Measurements from ENCODE around the gene B4GALNT4. TPM values are rescaled to one million over a fixed set of nuclear protein-coding genes. Genes with fewer than 3 reads are reported as not detected.

B4GALNT4 gene
- total and polyA plus RNA-seq, 2 of the 4 experiments (the other 2 are of a cell fraction), result 5.2 to 38.6 TPM

GRCh38 chr11:429931-430456 is 60.7 kb downstream of the B4GALNT4 start:
- 33% methylated on average over 14 of the region's 25 CpGs; no CpG with 5 or more reads in 1 of the 2 experiments for WGBS, 2 experiments (ENCODE audit: extremely low coverage in 2 of 2, insufficient read length in 1 of 2)
- no TSS peak for BruUV-seq (replicated peaks)

More at GRCh38 chr11:429931-430456, 60.7 kb downstream of the B4GALNT4 start:
- Histone ChIP-seq H4K5ac (ENCODE audit: low read depth, low read length) (no peak overlapping the region), H3K4ac (ENCODE audit: low read depth, low read length) (no peak overlapping the region), H3K4me3 (ENCODE audit: insufficient read depth, low read depth, low read length) (no peak overlapping the region), H3K9me3 (ENCODE audit: control insufficient read depth, insufficient read depth, low read length) (no peaks in the 10 kb centered on the region), H4K91ac (ENCODE audit: insufficient read depth, low read depth, low read length) (no peak overlapping the region), H3K27ac (ENCODE audit: insufficient read depth, low read length) (no peak overlapping the region), H3K4me2 (ENCODE audit: low read depth, low read length) (no peak overlapping the region), H2BK5ac (ENCODE audit: low read depth, low read length, poor library complexity, severe bottlenecking) (no peak overlapping the region), H4K8ac (ENCODE audit: low read depth in 2 of 2, low read length in 2 of 2) (no peak overlapping the region), H2AFZ (replicated peaks; ENCODE audit: low read length, poor library complexity) (no peak overlapping the region), H3K18ac (ENCODE audit: low read depth, low read length) (no peak overlapping the region), H3K56ac (ENCODE audit: extremely low read depth, insufficient read depth, low read length) (no peak overlapping the region), H3K4me1 (ENCODE audit: control insufficient read depth, insufficient read depth, low read length) (no peaks in the 10 kb centered on the region), H2BK120ac (ENCODE audit: low read depth, low read length) (no peak overlapping the region), H3K9ac (ENCODE audit: low read depth, low read length) (no peak overlapping the region), H2AK9ac (replicated peaks; ENCODE audit: low read depth, low read length, poor library complexity) (no peak overlapping the region), H3K23ac (ENCODE audit: low read depth, low read length) (no peak overlapping the region), H3K9me1 (ENCODE audit: insufficient read depth, low read length) (no peaks in the 10 kb centered on the region), H3K79me1 (ENCODE audit: low read depth in 1 of 2, low read length in 2 of 2) (no peaks in the 10 kb centered on the region), H2BK20ac (ENCODE audit: low read depth, low read length) (no peak overlapping the region), H3K14ac (replicated peaks; ENCODE audit: low read depth, low read length) (no peak overlapping the region), H4K20me1 (ENCODE audit: insufficient read depth, low read length) (no peaks in the 10 kb centered on the region), H3K27me3 (ENCODE audit: control insufficient read depth, insufficient read depth, low read length) (peaks cover 14% of the 10 kb centered on the region), H3K36me3 (ENCODE audit: control insufficient read depth, insufficient read depth, low read length) (no peaks in the 10 kb centered on the region), H2BK15ac (ENCODE audit: low read depth, low read length) (no peak overlapping the region), H2AK5ac (ENCODE audit: low read depth, low read length) (no peak overlapping the region)
- DNase-seq (no peak), ATAC-seq (ENCODE audit: low read depth) (no peak)
- in situ Hi-C loops (cut with MboI; ENCODE audit: low sequenced_read_pairs) (no loop called here), dilution Hi-C loops (cut with HindIII; ENCODE audit: low sequenced_read_pairs, unreplicated experiment) (no loop called here), intact Hi-C loops (cut with micrococcal nuclease) (no loop called here)
- POLR2A ChIA-PET (ENCODE audit: unreplicated experiment), result no interaction called here
- TF ChIP-seq MXI1 (IDR thresholded peaks at IDR 0.05; ENCODE audit: borderline replicate concordance, low read depth, low read length), result no peak
- TF ChIP-seq POLR2A (IDR thresholded peaks at IDR 0.05; ENCODE audit: low read depth, low read length), result no peak
- no peak for TF ChIP-seq CTCF (conservative IDR thresholded peaks at IDR 0.05; ENCODE audit: low read depth, low read length)
- TF ChIP-seq USF2 (IDR thresholded peaks at IDR 0.05; ENCODE audit: low read depth, low read length), result no peak
- TF ChIP-seq CEBPB (IDR thresholded peaks at IDR 0.05; ENCODE audit: low read depth, low read length), result no peak
- no peak for TF ChIP-seq CHD1 (IDR thresholded peaks at IDR 0.05; ENCODE audit: low read depth, low read length)
- TF ChIP-seq NFE2L2 (IDR thresholded peaks at IDR 0.05; ENCODE audit: low read depth, low read length), result no peak
- TF ChIP-seq RCOR1 (IDR thresholded peaks at IDR 0.05; ENCODE audit: insufficient replicate concordance, low read length), result no peak
- no peak for TF ChIP-seq RFX5 (IDR thresholded peaks at IDR 0.05; ENCODE audit: low read depth, low read length)
- no peak for TF ChIP-seq MAFK (IDR thresholded peaks at IDR 0.05; ENCODE audit: low read depth, low read length)
- TF ChIP-seq BHLHE40 (IDR thresholded peaks at IDR 0.05; ENCODE audit: low read depth, low read length), result no peak
- CTCF ChIA-PET, result no interaction called here
